ENCODE data around the gene PHKG2.
"Not testable (repeated sequence)": the region's sequence is repeated elsewhere in the genome, so short reads cannot be mapped to it uniquely, and the experiment has no call there.

The PHKG2 gene

GRCh38 chr16:30747799-30748633 lies at the start of gene PHKG2:
TSS of gene PHKG2 (plus strand) at chr16:30748425. CDS start at chr16:30748821, 396 bp downstream.
- DNase-seq (ENCODE audit: low spot score) = peak; percentile 99

DNA sequence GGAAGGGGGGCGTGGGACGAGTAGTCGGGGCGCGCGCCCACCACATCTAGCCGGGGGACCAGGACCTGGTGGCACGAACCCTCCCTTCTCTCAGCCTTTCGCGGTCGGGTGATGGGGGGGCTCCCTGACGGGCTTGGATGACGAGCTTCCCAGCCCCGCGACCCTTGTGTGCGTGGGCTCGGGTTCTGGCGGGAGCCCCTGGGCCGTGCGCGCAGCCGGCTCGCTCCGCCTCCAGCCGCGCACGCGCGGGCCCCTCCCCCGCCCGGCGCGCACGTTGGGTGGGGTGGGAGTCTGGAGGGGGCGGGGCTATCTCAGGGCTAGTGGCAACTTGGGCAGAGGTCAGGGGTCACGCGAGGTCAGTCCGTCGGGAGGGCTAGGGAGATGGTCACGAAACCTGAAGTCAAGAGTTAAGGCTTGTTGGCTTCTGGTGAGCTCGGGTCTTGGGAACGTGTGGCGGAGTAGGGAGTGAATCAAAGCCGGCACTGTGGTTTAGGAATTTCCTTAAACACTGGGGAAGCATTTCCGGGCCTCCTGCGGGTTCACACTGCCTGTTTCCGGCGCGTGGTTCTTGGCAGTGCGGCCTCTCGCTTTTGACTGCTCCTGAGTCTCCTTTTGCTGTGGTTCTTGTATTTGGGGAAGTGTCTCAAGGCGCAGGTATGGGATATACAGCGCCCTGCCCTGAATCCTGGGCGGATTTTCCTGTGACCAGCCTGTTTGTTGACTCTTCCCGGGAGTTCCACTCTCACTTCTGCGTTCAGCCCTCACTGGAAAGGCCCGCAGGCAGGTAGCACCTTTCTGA lies 49.2 kb upstream of the PHKG2 start, which contains the start of gene SRCAP:
TSS of gene SRCAP (plus strand) at position 356 of the 799 bp plus-strand sequence. CDS start 1,654 bp downstream, outside the sequence.
- DNase-seq (ENCODE audit: low spot score) = peak; percentile 75

- DNase-seq (ENCODE audit: low spot score) = no peak
Observed at GRCh38 chr16:30699615-30700099, 48.6 kb upstream of the PHKG2 start.

- DNase-seq (ENCODE audit: low spot score) = no peak
Observed at GRCh38 chr16:30700491-30700890, 47.7 kb upstream of the PHKG2 start.

- DNase-seq (ENCODE audit: low spot score) = no peak
Observed at GRCh38 chr16:30700971-30701370, 47.3 kb upstream of the PHKG2 start.

DNA sequence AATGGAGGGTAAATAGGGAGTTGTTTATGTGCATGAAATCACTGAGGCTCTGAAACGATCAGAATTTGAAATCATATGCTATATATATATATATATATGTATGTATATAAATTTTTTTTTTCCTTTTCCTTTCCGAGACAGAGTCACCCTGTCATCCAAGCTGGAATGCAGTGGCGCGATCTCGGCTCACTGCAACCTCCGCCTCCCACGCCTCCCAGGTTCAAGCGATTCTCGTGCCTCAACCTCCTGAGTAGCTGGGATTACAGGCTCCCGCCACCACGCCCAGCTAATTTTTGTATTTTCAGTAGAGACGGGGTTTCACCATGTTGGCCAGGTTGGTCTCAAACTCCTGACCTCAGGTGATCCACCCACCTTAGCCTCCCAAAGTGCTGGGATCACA lies 45.2 kb upstream of the PHKG2 start:
- not testable (repeated sequence) for DNase-seq (ENCODE audit: low spot score)

GRCh38 chr16:30703971-30704370 lies 44.3 kb upstream of the PHKG2 start:
- DNase-seq (ENCODE audit: low spot score) = no peak

- no peak for DNase-seq (ENCODE audit: low spot score)
Observed at GRCh38 chr16:30706046-30706445, 42.2 kb upstream of the PHKG2 start.

GRCh38 chr16:30710971-30711370 lies 37.3 kb upstream of the PHKG2 start:
- no peak for DNase-seq (ENCODE audit: low spot score)

DNA sequence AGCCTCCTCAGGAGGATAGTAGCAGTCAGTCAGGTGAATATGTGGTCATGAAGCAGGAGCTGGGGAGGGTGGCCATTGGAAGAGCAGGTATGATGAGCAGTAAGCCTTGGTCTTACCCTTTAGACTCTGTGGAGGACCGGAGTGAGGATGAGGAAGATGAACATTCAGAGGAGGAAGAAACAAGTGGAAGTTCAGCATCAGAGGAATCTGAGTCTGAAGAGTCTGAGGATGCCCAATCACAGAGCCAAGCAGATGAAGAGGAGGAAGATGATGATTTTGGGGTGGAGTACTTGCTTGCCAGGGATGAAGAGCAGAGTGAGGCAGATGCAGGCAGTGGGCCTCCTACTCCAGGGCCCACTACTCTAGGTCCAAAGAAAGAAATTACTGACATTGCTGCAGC lies 36.5 kb upstream of the PHKG2 start:
- DNase-seq (ENCODE audit: low spot score) = no peak

DNA sequence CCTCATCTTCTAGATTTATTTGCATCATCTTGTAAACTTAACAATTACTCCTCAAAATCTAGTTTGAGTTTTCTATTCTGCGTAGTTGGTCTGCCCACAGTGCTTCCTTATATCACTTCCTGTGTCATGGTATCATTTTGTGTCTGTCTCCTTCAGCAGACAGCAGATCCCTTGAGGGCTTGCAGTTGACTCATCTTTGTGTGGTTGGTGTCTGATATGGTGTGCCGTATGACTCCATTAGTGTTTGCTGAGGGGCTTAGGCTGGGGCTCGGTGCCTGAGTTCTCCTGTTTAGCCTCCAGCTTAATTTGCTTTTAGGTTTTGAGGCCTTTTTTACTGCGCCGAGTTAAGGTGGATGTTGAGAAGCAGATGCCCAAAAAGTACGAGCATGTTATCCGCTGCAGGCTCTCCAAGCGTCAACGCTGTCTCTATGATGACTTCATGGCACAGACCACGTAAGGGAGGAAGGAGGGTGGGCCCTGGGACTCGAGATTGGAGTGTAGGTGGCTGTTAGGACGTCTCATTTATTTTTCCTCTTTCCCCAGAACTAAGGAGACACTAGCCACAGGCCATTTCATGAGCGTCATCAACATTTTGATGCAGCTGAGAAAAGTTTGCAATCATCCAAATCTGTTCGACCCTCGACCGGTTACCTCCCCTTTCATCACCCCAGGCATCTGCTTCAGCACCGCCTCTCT lies 32.3 kb upstream of the PHKG2 start:
- no peak for DNase-seq (ENCODE audit: low spot score)

DNA sequence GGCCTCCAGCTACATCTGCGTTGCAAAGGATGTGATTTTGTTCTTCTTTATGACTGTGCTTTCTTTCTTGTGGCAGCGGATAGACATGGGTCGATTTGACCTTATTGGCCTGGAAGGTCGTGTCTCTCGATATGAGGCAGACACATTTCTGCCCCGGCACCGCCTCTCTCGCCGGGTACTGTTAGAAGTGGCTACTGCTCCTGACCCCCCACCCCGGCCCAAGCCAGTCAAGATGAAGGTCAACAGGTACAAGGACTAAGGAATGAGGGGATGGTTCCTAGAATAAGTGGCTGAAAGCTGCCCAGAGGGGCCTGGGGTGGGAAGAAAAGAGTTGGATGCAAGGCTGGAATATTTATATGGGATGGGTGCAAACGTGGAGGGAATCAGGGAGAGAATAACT lies 28.1 kb upstream of the PHKG2 start:
- DNase-seq (ENCODE audit: low spot score) = no peak

DNA sequence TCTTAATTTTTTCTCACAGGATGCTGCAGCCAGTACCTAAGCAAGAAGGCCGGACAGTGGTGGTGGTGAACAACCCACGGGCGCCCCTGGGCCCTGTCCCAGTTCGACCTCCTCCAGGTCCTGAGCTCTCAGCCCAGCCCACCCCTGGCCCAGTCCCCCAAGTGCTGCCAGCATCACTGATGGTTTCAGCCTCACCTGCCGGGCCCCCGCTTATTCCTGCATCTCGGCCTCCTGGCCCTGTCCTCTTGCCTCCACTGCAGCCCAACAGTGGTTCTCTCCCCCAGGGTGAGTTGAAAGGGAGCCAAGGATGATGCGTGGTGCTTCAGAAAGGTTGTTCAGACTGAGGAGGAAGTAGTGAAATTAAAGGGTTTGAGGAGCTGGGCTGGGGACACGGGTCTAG lies 27.5 kb upstream of the PHKG2 start:
- no peak for DNase-seq (ENCODE audit: low spot score)

GRCh38 chr16:30721167-30721566 lies 27.1 kb upstream of the PHKG2 start:
- no peak for DNase-seq (ENCODE audit: low spot score)

DNA sequence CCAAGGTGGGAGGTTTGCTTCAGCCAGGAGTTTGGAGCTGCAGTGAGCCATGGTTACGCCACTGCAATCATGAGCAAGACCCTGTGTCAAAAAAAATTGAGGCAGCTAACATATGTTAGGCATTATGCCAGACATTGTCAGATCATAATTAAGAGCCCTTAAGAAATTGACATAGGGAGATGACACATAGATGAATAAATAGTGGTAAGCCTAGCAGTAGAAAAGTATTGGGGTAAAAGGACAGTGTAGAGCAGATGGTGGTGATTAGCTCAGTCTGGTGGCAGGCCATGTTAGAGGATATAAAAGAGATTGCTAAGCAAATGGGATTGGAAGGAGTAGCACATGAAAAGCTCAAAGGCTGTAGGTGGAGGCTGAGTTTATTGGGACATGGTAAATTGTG lies 26.6 kb upstream of the PHKG2 start:
- DNase-seq (ENCODE audit: low spot score) = no peak

GRCh38 chr16:30722443-30722842 lies 25.8 kb upstream of the PHKG2 start:
- DNase-seq (ENCODE audit: low spot score) = no peak

GRCh38 chr16:30722916-30723315 lies 25.3 kb upstream of the PHKG2 start:
- no peak for DNase-seq (ENCODE audit: low spot score)

DNA sequence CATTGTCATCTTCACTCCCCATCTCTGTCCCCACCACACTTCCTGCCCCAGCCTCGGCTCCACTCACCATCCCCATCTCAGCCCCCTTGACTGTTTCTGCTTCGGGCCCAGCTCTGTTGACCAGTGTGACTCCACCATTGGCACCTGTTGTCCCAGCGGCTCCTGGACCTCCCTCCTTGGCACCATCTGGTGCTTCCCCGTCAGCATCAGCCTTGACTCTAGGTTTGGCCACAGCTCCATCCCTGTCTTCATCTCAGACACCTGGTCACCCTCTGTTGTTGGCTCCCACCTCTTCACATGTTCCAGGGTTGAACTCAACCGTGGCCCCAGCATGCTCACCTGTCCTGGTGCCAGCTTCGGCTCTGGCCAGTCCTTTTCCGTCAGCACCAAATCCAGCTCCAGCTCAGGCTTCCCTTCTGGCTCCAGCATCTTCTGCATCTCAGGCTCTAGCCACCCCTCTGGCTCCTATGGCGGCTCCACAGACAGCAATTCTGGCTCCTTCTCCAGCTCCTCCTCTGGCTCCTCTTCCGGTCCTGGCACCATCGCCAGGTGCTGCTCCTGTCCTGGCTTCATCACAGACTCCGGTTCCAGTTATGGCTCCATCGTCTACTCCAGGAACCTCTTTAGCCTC lies 24.4 kb upstream of the PHKG2 start:
- DNase-seq (ENCODE audit: low spot score) = peak; percentile 88

GRCh38 chr16:30724641-30725417 lies 23.4 kb upstream of the PHKG2 start:
- DNase-seq (ENCODE audit: low spot score) = no peak

- DNase-seq (ENCODE audit: low spot score) = no peak
Observed at GRCh38 chr16:30725418-30725792, 22.8 kb upstream of the PHKG2 start.

DNA sequence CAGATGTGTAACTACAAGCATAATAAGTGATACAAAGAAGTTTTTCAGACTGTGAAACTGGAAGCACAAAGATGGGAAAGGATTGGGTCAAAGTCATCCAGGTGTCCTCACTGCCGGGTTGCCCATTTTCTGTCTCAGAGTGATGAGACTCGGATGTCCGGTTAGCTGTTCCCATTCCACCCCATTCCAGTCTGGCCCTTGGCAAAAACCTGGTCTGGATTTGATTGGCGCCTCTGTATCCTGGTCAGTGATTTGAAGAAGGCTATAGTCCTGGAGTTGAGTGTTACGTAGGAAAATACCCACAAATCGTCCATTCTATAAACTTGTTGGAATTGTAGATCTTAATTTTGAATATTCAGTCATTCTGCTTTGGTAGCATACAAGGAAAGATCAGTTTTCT lies 19.9 kb upstream of the PHKG2 start:
- no peak for DNase-seq (ENCODE audit: low spot score)

Data from cerebellar cortex (tissue), 1 donor.